Activated CD8-positive, alpha-beta memory T cell treated with anti-CD3 and anti-CD28 coated beads for 36 hours (primary cell): Measurements from ENCODE around the gene LIF. TPM values are rescaled to one million over a fixed set of nuclear protein-coding genes. Genes with fewer than 3 reads are reported as not detected.
"Not testable (repeated sequence)": the region's sequence is repeated elsewhere in the genome, so short reads cannot be mapped to it uniquely, and the experiment has no call there.

Source experiments
- CTCF ChIA-PET: fragments of 350-600 bp; sonication (Branson Sonifier 250); formaldehyde crosslinking; loops from one replicate; lab custom pipeline; 2021; ENCODE audit warnings: antibody characterized with exemption; lab: Charles Lee
- POLR2A ChIA-PET: fragments of 350-600 bp; sonication (Branson Sonifier 250); formaldehyde crosslinking; loops from one replicate; lab custom pipeline; 2021; ENCODE audit warnings: antibody characterized with exemption; lab: Charles Lee
- total RNA-seq, 2 experiments: library from RNA; stranded (reverse); gene quantifications; one replicate each; pipeline ENCODE4 v1.2.3, GENCODE V29; 2021

Gene LIF
- total RNA-seq, 2 experiments from 2014 or later = 121 to 128 TPM

GRCh38 chr22:30210235-30210909, 36.2 kb downstream of the LIF start:
- POLR2A ChIA-PET = no interaction called here
- CTCF ChIA-PET = no interaction called here

GRCh38 chr22:30209642-30210041, 36.9 kb downstream of the LIF start:
- POLR2A ChIA-PET = no interaction called here

GRCh38 chr22:30208631-30209603, 37.6 kb downstream of the LIF start:
- CTCF ChIA-PET = interaction anchor here (0.6 kb wide), 1 partner anchor 628 kb away, joined by 3 read pairs; the partner anchor contains the start of gene NIPSNAP1
- POLR2A ChIA-PET = no interaction called here

More at GRCh38 chr22:30209642-30210041, 36.9 kb downstream of the LIF start:
- CTCF ChIA-PET = no interaction called here

GRCh38 chr22:30206944-30207343, 39.6 kb downstream of the LIF start:
- ChIA-PET POLR2A (no interaction called here), CTCF (no interaction called here)

GRCh38 chr22:30205281-30206115, 41.1 kb downstream of the LIF start:
- CTCF ChIA-PET = no interaction called here
- POLR2A ChIA-PET = no interaction called here

- POLR2A ChIA-PET = no interaction called here
Observed at GRCh38 chr22:30204742-30205111, 41.8 kb downstream of the LIF start.

GRCh38 chr22:30204015-30204741, 42.4 kb downstream of the LIF start:
- ChIA-PET CTCF (no interaction called here), POLR2A (no interaction called here)

More at GRCh38 chr22:30204742-30205111, 41.8 kb downstream of the LIF start:
- CTCF ChIA-PET = no interaction called here

GRCh38 chr22:30202531-30203006, 44.0 kb downstream of the LIF start:
- ChIA-PET CTCF (no interaction called here), POLR2A (interaction anchor here (0.7 kb wide), 1 partner anchor 44 kb away, joined by 7 read pairs; no protein-coding TSS in a partner anchor)

- CTCF ChIA-PET = no interaction called here
- POLR2A ChIA-PET = no interaction called here
Observed at GRCh38 chr22:30201945-30202344, 44.6 kb downstream of the LIF start.

GRCh38 chr22:30200905-30201304, 45.7 kb downstream of the LIF start:
- CTCF ChIA-PET = not testable (repeated sequence)
- POLR2A ChIA-PET = interaction anchor here (0.5 kb wide), 1 partner anchor 997 kb away, joined by 3 read pairs; no protein-coding TSS in a partner anchor

- CTCF ChIA-PET = interaction anchor here (1.3 kb wide), 1 partner anchor 13 kb away, joined by 3 read pairs; no protein-coding TSS in a partner anchor
Observed at GRCh38 chr22:30198921-30199320, 47.6 kb downstream of the LIF start.

GRCh38 chr22:30198152-30198825, 48.3 kb downstream of the LIF start:
- ChIA-PET CTCF (interaction anchor here (1.3 kb wide), 1 partner anchor 13 kb away, joined by 3 read pairs; no protein-coding TSS in a partner anchor), POLR2A (no interaction called here)

More at GRCh38 chr22:30198921-30199320, 47.6 kb downstream of the LIF start:
- POLR2A ChIA-PET = no interaction called here

- CTCF ChIA-PET = no interaction called here
- POLR2A ChIA-PET = no interaction called here
Observed at GRCh38 chr22:30197389-30197788, 49.2 kb downstream of the LIF start.

GRCh38 chr22:30196880-30197336, 49.7 kb downstream of the LIF start:
- CTCF ChIA-PET = interaction anchor here (0.7 kb wide), 1 partner anchor 31 kb away, joined by 3 read pairs; no protein-coding TSS in a partner anchor
- POLR2A ChIA-PET = no interaction called here

GRCh38 chr22:30196141-30196879, 50.2 kb downstream of the LIF start:
- CTCF ChIA-PET = interaction anchor here (0.7 to 0.8 kb wide), 2 partner anchors 31 to 87 kb away, joined by 3 read pairs; no protein-coding TSS in a partner anchor
- POLR2A ChIA-PET = no interaction called here

GRCh38 chr22:30195245-30196140, 51.1 kb downstream of the LIF start:
- ChIA-PET POLR2A (interaction anchor here (0.7 kb wide), 1 partner anchor 202 kb away, joined by 6 read pairs; no protein-coding TSS in a partner anchor), CTCF (interaction anchor here (0.8 to 0.9 kb wide), 2 partner anchors 13 to 86 kb away, joined by 3 read pairs; no protein-coding TSS in a partner anchor)
